Calu3 (cell line): ENCODE measurements around the gene ASTN2. TPM values are rescaled to one million over a fixed set of nuclear protein-coding genes. Genes with fewer than 3 reads are reported as not detected.

ENCODE experiments used
- BruUV-seq: library from RNA; stranded (reverse); fragments of 400-500 nt; replicated peaks from 2 replicates; lab custom pipeline; 2021; lab: Mats Ljungman, UMichigan
- CTCF ChIA-PET: fragments of 300-600 bp; sonication (Branson Sonifier 250); formaldehyde crosslinking; loops from one replicate; lab custom pipeline; 2022; ENCODE audit warnings: antibody characterized with exemption; lab: Charles Lee
- DNase-seq: peaks from one replicate; pipeline ENCODE4 v3.0.0; 2022
- H3K27ac Mint-ChIP-seq: one replicate; pipeline ENCODE4 v1.8.0; 2022; ENCODE audit warnings: mixed read lengths; ENCODE audit not compliant: unreplicated experiment
- H3K27me3 Mint-ChIP-seq: one replicate; pipeline ENCODE4 v1.8.0; 2022; ENCODE audit warnings: mixed read lengths; ENCODE audit not compliant: unreplicated experiment
- H3K36me3 Mint-ChIP-seq: one replicate; pipeline ENCODE4 v1.8.0; 2022; ENCODE audit warnings: mild to moderate bottlenecking, moderate library complexity, mixed read lengths; ENCODE audit not compliant: insufficient read depth, unreplicated experiment
- H3K4me1 Mint-ChIP-seq: one replicate; pipeline ENCODE4 v1.8.0; 2022; ENCODE audit warnings: mild to moderate bottlenecking, low read depth, mixed read lengths; ENCODE audit not compliant: unreplicated experiment
- H3K4me3 Mint-ChIP-seq: one replicate; pipeline ENCODE4 v1.8.0; 2022; ENCODE audit warnings: mild to moderate bottlenecking, low read depth, moderate library complexity, mixed read lengths; ENCODE audit not compliant: unreplicated experiment
- H3K9me3 Mint-ChIP-seq: one replicate; pipeline ENCODE4 v1.8.0; 2022; ENCODE audit warnings: low read depth, mixed read lengths; ENCODE audit not compliant: unreplicated experiment
- CTCF ChIP-seq: fragments of 200-600 bp; IDR thresholded peaks from one replicate; pipeline ENCODE4 v1.8.0; 2022; ENCODE audit warnings: antibody characterized with exemption; ENCODE audit not compliant: unreplicated experiment
- intact Hi-C: fragments of 100-400 bp; cut with micrococcal nuclease; formaldehyde crosslinking; loops from one replicate; pipeline ENCODE4 v1.10.0; 2022; ENCODE audit not compliant: unreplicated experiment
- total RNA-seq: library from RNA; stranded (reverse); gene quantifications from 2 replicates; pipeline ENCODE4 v1.2.3, GENCODE V29; 2022

The ASTN2 gene
- total RNA-seq, 1 experiment from 2014 or later = 1.7 TPM

GRCh38 chr9:117359910-117360309, 54.9 kb downstream of the ASTN2 start:
- no TSS peak for BruUV-seq
- no peak overlapping the region for H3K4me3 Mint-ChIP-seq
- intact Hi-C loops = no loop called here
- no peaks in the 10 kb centered on the region for H3K4me1 Mint-ChIP-seq
- no peak for TF ChIP-seq CTCF
- no peaks in the 10 kb centered on the region for H3K36me3 Mint-ChIP-seq
- DNase-seq = no peak
- no peak overlapping the region for H3K27ac Mint-ChIP-seq
- no peaks in the 10 kb centered on the region for H3K9me3 Mint-ChIP-seq
- CTCF ChIA-PET = no interaction called here
- H3K27me3 Mint-ChIP-seq = no peaks in the 10 kb centered on the region

- H3K36me3 Mint-ChIP-seq = no peaks in the 10 kb centered on the region
Observed at GRCh38 chr9:117355542-117355941, 59.3 kb downstream of the ASTN2 start.

GRCh38 chr9:117354997-117355396, 59.9 kb downstream of the ASTN2 start:
- Mint-ChIP-seq H3K27ac (no peak overlapping the region), H3K4me1 (no peaks in the 10 kb centered on the region), H3K4me3 (no peak overlapping the region), H3K27me3 (no peaks in the 10 kb centered on the region), H3K9me3 (peaks cover 3% of the 10 kb centered on the region), H3K36me3 (no peaks in the 10 kb centered on the region)
- BruUV-seq = no TSS peak
- TF ChIP-seq CTCF = no peak
- no peak for DNase-seq
- CTCF ChIA-PET = no interaction called here
- intact Hi-C loops = no loop called here

More at GRCh38 chr9:117355542-117355941, 59.3 kb downstream of the ASTN2 start:
- CTCF ChIA-PET = no interaction called here
- H3K27me3 Mint-ChIP-seq = no peaks in the 10 kb centered on the region
- H3K4me1 Mint-ChIP-seq = no peaks in the 10 kb centered on the region
- BruUV-seq = no TSS peak
- no peak overlapping the region for H3K27ac Mint-ChIP-seq
- no peak for DNase-seq
- H3K9me3 Mint-ChIP-seq = peaks cover 3% of the 10 kb centered on the region
- no peak overlapping the region for H3K4me3 Mint-ChIP-seq
- intact Hi-C loops = no loop called here
- TF ChIP-seq CTCF = no peak

GRCh38 chr9:117354244-117354847, 60.5 kb downstream of the ASTN2 start:
- no peak for TF ChIP-seq CTCF
- BruUV-seq = no TSS peak
- Mint-ChIP-seq H3K4me3 (no peak overlapping the region), H3K9me3 (peaks cover 3% of the 10 kb centered on the region), H3K36me3 (no peaks in the 10 kb centered on the region), H3K27ac (no peak overlapping the region), H3K4me1 (no peaks in the 10 kb centered on the region), H3K27me3 (no peaks in the 10 kb centered on the region)
- intact Hi-C loops = no loop called here
- DNase-seq = no peak
- CTCF ChIA-PET = no interaction called here
